ENCODE measurements around the gene SP140.
"Not testable (repeated sequence)": the region's sequence is repeated elsewhere in the genome, so short reads cannot be mapped to it uniquely, and the experiment has no call there.

DNA sequence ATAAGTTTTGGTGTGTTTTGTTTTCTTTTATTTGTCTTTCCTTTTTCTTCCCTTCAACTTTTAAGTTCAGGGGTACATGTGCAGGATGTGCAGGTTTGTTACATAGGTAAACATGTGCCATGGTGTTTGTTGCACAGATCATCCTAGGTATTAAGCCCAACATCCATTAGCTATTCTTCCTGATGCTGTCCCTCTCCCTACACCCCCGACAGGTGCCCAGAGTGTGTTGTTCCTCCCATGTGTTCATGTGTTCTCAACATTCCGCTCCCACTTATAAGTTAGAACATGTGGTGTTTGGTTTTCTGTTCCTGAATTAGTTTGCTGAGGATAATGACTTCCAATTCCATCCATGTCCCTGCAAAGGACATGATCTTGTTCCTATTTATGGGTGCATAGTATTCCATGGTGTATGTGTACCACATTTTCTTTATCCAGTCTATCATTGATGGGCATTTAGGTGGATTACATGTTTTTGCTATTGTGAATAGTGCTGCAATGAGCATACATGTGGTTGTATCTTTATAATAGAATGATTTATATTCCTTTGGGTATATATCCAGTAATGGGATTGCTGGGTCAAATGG, 117.6 kb downstream of the SP140 start:
- not testable (repeated sequence) for TF ChIP-seq TARDBP (IDR thresholded peaks at IDR 0.05); CTBP1 (IDR thresholded peaks at IDR 0.05; ENCODE audit: borderline replicate concordance); BHLHE40 (IDR thresholded peaks at IDR 0.05; ENCODE audit: borderline replicate concordance); FOXM1 (IDR thresholded peaks at IDR 0.05; ENCODE audit: borderline replicate concordance); FOXA1 (IDR thresholded peaks at IDR 0.05); ELF4 (IDR thresholded peaks at IDR 0.05); ZNF384 (IDR thresholded peaks at IDR 0.05); HDGF (IDR thresholded peaks at IDR 0.05; ENCODE audit: borderline replicate concordance); NFRKB (IDR thresholded peaks at IDR 0.05); SP1 (IDR thresholded peaks at IDR 0.05)
